Adrenal gland (tissue), 5 donors: ENCODE results near the gene AOPEP.

Source experiments
- POLR2A ChIP-seq, 2 donors: fragments of 450-650 bp; IDR thresholded peaks; one replicate each; pipeline ENCODE4 v1.6.1; 2017; ENCODE audit warnings: antibody characterized with exemption in 2 of 2, mild to moderate bottlenecking in 2 of 2, moderate library complexity in 1 of 2
- TF ChIP-seq, protein P1 (sequence below), 6 experiments: fragments of 450-650 bp in 4 of 6; fragments of 200-600 bp in 2 of 6; sonication (generic) in 1 of 6; IDR thresholded peaks; 1 replicate in 5 of 6; 2 replicates in 1 of 6; pipeline versions ENCODE4 v1.5.1 to v1.8.0; 2016 to 2021; ENCODE audit warnings: antibody characterized with exemption in 6 of 6, mild to moderate bottlenecking in 2 of 6, moderate library complexity in 1 of 6
- donor health status: DM: no; HTN: no; CAD: no.

GRCh38 chr9:94913550-94913949, 187.1 kb downstream of the AOPEP start:
- TF ChIP-seq, protein P1, sequence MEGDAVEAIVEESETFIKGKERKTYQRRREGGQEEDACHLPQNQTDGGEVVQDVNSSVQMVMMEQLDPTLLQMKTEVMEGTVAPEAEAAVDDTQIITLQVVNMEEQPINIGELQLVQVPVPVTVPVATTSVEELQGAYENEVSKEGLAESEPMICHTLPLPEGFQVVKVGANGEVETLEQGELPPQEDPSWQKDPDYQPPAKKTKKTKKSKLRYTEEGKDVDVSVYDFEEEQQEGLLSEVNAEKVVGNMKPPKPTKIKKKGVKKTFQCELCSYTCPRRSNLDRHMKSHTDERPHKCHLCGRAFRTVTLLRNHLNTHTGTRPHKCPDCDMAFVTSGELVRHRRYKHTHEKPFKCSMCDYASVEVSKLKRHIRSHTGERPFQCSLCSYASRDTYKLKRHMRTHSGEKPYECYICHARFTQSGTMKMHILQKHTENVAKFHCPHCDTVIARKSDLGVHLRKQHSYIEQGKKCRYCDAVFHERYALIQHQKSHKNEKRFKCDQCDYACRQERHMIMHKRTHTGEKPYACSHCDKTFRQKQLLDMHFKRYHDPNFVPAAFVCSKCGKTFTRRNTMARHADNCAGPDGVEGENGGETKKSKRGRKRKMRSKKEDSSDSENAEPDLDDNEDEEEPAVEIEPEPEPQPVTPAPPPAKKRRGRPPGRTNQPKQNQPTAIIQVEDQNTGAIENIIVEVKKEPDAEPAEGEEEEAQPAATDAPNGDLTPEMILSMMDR (IDR thresholded peaks at IDR 0.05), result no peak
- TF ChIP-seq POLR2A (IDR thresholded peaks at IDR 0.05), result no peak
